Posterior vena cava (tissue), 2 donors: ENCODE data around the gene SURF2. TPM values are rescaled to one million over a fixed set of nuclear protein-coding genes. Genes with fewer than 3 reads are reported as not detected.
"Not testable (repeated sequence)": the region's sequence is repeated elsewhere in the genome, so short reads cannot be mapped to it uniquely, and the experiment has no call there.

Experiments
- DNase-seq: peaks from one replicate; pipeline ENCODE4 v3.0.0-alpha.2; 2020; ENCODE audit warnings: low spot score
- intact Hi-C, 2 donors: fragments of 100-400 bp; cut with DNase I; formaldehyde crosslinking; loops; one replicate each; pipeline versions ENCODE4 v1.14.1 to v1.14.2; 2022 to 2023
- total RNA-seq, 2 donors: library from RNA; stranded (reverse); fragmentation: NEBNext Ultra II Directional; extraction: Animal tissue kit (Norgen Biotek cat#: 25700); gene quantifications; one replicate each; pipeline ENCODE4 v1.2.1, GENCODE V29; 2021
- donor health status: DM: yes; HTN: yes; CAD: no.
- donor health status: DM: yes; HTN: yes; CAD: no.

The SURF2 gene
- total RNA-seq, 2 donors from 2014 or later = 11.8 to 12.0 TPM

DNA sequence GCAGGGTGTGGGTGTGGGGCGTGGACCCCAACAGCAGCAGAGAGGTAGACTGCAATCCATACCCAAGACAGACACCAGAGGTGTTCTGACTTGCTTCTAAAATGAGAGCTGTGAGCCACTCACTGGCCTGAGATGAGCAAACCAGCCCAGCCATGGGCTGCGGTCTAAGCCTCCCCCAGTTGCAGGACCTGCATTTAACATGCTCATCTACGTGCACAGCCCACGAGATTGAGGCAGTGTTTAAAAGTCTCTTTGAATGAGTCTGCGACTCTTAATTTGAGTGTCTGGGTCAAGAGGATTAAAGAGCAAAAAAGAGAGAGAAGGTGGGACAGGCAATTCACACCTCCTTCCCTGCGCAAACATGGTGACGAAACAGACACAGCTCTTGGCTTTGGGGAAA, 13.6 kb downstream of the SURF2 start:
- intact Hi-C loops = no loop called here
- no peak for DNase-seq

DNA sequence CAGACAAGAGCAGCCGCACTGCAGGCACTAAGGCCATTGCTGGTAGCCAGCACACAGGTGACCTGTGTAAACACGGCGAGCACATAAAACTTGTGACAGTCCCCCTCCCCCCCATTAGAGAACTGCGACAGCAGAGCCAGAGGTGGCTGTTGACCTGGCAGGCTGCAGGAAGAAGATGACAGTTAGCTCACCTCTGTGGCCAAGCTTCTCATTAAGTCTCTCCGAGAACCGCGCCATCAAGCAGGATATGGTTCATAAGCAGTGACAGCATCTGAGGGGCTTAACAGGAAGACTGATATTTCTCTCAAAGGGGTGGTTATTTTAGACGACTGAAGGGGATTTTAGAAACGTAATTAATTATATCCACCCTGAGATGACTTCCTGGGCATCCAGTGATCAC, 14.3 kb downstream of the SURF2 start:
- intact Hi-C loops = no loop called here
- no peak for DNase-seq

DNA sequence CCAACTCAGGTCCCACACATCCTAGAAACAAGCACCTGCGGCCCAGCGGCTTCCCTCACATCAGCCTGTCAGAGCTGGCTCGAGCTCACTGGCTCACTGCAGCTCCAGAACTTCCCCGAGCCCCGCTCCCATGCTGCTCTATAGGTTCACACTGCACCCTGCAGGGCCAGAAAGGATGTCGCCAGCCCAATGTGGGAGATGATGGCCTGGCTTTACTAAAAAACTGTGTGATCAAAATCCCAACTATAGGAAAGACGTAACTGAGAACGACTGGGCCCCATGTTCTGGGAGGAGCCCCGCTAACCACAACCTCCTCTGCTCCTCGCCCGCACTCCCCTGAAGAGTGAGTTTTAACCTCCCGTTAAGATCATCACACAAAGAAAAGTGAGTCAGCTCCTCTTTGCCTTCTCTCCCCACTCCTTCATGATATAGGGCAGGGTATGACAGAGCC, 14.9 kb downstream of the SURF2 start:
- intact Hi-C loops = no loop called here
- no peak for DNase-seq

DNA sequence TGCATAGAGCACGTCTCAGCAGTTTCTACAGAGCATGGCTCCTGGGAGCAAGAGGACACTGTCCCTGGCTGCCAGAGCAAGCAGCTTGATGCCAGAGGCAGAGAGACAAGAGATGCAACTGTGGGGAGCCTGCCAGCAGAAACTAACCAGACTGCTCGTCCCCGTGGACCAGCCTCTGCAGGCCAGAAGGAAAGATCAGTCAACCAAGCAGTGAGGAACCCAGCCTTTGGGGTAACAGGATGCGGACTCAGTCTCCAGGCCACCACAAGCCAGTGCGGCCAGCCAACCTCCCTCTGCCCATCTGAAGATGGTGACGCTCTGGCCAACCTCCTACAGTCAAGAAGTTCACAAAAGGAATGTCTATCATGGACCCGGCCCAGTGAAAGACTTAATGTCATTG, 15.8 kb downstream of the SURF2 start:
- no peak for DNase-seq
- intact Hi-C loops = no loop called here

DNA sequence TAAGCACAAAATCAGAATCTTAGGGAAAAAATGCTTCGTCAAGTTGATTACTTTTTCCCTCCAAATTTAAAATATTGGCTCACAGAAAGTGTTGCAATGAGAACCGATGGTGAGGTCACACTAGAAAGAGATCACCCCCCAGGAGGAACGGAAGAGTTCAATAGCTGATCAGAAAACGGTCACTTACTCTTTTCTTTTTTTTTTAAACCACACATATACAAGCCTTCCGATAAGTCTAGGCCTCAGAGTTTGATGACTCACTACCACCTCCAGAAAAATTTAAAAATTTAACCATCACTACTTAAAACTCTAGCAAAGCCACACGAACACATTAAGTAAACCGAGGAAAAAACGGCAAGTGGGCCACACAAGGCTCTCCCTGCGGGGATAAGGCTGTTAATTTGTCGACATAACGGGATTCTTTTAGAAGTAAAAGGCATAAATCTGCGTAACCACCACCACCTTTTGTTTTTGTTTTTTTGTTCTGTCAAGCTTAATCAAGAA, 18.3 kb downstream of the SURF2 start:
- no peak for DNase-seq
- intact Hi-C loops = no loop called here

DNA sequence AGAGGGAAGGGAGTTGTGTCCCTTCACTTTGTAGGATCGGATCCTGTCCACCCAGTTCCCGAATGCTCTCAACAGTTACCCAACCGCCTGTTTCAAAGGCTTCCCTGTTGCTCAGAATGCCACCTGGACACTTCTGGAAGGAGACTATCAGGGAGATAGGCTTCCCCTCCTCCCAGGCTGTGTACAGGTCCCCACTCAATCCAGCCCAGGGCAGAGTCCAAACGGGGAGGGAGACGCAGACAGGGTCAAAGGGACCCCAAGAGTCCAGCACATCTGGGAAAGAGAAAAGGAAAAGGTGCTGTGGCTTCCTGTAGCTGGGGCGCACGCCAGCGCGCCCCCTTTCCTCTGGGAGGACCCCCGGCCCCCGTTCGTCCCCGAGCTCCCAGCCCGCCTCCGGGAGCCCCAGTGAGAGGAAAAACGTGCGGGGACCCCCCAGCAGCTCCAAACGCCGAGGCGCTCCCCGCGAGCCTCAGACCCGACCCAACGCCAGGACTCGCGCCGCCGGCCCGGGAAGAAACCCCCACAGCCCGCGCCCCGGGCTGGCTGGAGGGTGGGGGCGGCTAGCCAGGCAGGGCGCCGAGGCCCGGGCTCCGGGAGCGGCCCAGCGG, 18.9 kb downstream of the SURF2 start:
- intact Hi-C loops = no loop called here
- no peak for DNase-seq

DNA sequence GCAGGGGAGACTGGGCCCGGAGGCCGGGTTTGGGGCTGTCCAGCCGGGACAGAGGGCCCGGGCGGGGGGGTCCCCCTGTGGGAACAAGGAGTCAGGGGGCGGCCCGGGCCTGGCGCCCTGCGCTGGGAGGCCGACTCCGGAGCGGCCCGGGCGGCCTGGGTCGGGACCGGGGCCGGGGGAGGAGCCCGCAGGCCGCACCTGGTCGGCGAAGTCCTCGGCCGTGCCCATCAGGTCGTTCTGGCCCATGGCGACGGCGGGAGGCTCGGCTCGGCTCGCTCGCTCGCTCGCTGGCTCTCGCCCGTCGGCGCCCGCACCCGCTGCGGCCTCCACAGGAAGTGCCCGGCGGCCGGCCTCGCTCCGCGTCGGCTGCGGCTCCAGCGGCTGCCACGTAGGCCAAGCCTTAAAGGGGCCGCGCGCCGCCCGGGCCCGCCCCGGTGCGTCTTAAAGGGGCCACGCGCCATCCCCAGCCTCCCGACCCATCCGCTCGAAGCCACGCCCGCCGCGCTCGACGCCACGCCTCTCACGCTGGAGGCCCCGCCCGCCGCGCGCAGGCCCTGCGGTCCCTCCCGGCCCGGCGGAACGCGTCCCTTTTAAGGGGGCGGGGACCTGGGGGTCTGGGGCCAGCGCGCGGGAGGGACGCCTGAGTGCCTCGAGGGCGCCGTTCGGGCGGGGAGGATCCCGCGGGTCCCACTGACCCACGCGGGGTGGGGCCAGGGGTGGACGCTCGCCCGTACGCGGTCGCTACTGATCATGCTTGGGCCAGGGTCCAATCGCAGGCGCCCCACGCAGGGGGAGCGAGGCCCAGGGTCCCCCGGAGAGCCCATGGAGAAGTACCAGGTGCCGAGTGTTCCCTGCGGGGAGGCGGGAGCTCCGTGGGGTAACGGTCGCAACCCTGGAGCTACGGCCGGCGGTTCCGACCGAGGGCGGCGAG, 19.6 kb downstream of the SURF2 start, which contains the start of the genes STKLD1 and SURF4:
Gene STKLD1, plus strand, starts transcription at position 643 of the 931 bp plus-strand sequence. Its CDS starts 108 bp downstream, at position 751.
Gene SURF4, minus strand, starts transcription at position 337 of the 931 bp plus-strand sequence. Its CDS starts 91 bp downstream, at position 246.
- DNase-seq = peak; percentile 99
- intact Hi-C loops = no loop called here

DNA sequence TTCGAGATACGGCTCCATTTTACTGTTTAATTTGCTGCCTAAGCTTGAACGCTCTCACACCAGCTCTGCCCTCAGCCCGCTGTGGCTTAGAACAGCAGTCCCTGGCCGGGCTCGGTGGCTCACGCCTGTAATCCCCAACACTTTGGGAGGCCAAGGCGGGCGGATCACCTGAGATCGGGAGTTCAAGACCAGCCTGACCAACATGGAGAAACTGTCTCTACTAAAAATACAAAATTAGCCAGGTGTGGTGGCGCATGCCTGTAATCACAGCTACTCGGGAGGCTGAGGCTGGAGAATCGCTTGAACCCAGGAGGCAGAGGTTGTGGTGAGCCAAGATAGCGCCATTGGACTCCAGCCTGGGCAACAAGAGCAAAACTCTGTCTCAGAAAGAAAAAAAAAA, 20.9 kb downstream of the SURF2 start:
- DNase-seq, intact Hi-C loops: not testable (repeated sequence)

DNA sequence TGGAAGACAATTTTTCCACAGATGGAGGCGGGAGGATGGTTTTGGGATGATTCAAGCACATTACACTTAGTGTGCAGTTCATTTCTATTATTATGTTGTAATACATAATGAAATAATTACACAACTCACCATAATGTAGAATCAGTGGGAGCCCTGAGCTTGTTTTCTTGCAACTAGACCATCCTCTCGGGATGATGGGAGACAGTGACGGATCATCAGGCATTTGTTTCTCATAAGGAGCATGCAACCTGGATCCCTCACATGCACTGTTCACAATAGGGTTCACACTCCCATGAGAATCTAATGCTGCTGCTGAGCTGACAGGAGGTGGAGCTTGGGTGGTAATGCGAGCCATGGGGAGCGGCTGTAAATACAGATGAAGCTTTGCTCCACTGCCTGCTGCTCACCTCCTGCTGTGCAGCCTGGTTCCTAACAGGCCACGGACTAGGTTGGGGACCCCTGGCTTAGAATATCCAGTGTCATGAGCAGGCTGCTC, 21.4 kb downstream of the SURF2 start:
- intact Hi-C loops = no loop called here
- DNase-seq = no peak

DNA sequence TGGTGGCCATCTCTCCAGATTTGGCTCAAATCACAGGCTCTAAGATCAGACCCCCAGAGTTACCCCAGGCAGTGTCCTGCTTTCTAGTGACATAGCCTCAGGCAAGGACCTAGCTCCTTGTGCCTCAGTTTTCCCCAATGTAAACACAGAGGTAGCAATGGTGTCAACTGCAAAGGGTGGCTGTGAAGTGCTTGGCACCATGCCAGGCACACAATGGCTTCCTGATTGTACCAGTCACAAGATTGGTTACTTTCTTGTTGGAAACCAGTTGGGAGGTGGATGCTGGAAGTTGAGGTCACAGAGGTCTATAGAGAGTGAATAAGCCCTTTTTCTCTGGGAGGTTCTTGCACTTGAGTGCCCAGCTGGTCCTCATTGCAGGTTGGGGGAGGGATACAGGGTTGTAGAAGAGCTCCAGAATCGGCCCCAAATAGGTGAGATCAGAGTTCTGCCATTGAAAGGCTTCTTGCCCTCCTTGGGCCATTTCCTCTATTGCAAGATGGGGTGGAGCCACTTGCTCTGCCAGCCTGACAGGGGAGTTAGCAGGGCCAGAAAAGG, 22.1 kb downstream of the SURF2 start:
- intact Hi-C loops = no loop called here
- no peak for DNase-seq

DNA sequence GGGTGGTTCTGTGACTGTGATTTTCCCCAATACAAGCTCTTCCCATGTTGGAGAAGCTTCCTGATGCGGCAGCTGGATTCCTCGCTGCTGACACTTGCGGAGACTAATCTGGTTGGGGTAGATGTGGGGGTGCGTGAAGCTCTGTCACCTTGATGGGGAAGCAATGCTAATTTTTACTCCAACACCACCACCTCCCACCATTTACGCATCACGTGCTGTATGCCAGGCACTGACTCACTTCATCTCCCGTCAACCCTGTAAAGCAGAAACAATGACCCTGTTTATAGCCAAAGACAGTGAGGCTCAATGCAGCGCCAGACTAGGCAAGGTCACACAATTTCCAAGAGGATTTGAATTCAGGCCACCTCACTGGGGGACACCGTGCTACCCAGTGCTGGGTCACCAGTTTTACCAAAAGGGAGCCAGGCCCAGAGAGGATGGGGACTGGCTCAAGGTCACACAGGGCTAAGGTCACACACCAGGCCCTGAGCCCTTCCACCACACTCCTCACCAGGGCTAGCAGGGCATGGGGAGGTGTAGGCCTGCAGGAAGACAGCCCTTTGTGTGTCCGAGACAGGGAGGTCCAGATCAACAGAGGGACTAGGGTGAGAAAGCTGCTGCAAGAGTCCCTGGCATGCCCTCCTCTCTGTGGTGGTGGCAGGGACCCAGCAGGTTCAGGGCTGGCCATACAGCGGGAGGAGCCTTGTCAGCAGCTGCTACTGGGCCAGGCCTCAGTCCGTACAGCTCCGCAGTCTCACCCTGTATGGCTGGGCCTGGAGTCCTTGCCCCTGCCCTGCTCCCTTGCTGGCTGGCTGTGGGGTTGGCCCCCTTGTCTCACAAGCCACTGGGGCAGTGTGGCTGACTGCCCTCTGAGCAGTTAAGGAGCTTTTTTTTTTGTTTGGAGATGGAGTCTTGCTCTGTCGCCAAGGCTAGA, 23.1 kb downstream of the SURF2 start:
- intact Hi-C loops = no loop called here
- no peak for DNase-seq

DNA sequence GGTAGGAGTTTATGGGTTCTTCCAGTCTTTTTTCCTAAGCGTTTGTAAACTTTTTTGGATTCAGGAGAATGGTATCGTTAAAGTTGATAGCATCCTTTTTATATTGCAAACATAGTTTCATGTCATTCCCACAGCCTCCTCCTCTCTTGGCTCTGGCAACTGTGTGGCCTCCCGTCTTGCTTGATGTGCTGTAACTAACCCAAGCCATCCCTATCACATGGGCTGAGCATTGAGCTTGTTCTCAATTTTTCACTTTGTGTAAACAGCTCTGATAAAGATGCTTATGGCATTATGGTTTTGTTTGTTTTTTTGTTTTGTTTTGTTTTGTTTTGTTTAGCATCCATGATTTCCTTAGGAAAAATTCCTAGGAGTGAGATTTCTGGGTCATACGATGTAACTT, 24.4 kb downstream of the SURF2 start:
- intact Hi-C loops = no loop called here
- DNase-seq = no peak

DNA sequence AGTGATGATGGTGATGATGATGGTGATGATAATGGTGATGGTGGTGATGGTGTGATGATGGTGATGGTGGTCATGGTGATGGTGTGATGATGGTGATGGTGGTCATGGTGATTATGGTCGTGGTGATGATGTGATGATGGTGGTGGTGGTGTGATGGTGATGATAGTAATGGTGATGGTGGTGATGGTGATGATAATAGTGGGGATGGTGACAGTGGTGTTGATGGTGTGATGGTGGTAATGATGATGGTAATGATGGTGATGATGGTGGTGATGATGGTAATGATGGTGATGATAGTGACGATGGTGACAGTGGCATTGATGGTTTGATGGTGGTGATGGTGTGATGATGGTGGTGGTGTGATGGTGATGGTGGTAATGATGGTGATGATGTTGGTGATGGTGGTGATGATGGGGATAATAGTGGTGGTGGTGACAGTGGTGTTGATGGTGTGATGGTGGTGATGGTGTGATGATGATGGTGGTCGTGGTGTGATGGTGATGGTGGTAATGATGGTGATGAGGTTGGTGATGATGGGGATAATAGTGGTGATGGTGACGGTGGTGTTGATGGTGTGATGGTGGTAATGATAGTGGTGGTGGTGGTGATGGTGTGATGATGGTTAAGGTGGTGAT, 26.3 kb downstream of the SURF2 start:
- intact Hi-C loops = no loop called here
- no peak for DNase-seq

DNA sequence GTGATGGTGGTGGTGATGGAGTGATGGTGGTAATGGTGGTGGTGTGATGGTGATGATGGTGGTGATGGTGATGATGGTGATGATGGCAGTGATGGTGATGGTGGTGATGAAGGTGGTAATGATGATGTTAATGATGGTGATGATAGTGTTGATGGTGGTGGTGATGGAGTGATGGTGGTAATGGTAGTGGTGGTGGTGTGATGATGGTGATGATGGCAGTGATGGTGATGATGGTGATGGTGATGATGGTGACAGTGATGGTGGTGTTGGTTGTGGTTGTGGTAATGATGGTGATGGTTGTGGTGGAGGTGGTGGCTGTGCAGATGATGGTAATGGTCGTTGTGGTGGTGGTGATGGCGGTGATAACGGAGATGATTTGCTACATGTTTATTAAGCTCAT, 27.1 kb downstream of the SURF2 start:
- intact Hi-C loops = no loop called here
- no peak for DNase-seq

DNA sequence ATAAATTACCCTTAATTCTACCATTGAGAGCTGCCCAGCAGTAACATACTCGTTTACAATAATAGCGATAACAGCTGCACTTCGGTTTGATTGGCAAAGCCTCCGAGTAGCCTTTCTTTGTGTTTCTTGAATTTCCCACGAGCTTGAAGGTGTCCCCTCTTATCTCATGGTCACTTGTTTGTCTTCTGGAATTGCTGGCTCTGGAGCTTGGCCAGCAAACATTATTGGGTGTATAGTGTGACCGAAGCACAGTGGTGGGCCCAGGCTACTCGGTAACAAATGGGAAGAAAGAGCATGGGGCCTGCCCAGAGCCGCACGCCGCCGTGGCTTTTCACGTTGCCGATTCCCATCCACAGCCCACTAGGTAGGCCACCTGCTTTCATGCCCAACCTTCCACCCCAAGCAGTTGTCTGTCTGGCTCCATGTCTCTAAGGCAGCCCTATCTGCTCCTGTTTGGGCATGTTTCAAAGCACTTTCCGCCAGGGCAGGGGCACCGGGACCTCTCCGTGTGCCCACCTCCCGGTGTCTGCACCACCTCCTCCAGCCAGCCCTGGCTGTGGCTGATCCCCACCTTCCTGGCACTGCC, 28.5 kb downstream of the SURF2 start:
- intact Hi-C loops = no loop called here
- no peak for DNase-seq

DNA sequence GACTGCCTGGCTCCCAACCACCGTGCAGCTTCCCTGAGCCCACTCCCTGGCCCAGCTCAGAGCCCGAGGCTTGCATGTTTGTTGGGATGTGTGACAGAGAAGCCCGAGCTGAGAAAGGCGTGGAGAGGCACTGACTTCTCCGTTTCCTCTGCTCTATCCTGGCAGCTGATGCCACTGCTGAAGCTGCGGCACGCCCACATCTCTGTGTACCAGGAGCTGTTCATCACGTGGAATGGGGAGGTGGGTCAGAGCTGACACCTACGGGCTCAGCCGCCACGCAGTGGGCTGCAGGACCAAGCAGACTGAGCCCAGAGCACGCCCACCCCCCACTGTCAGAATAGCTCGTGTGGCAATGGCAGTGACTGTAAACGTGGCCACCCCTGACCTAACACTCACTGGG, 29.1 kb downstream of the SURF2 start:
- intact Hi-C loops = no loop called here
- DNase-seq = no peak

DNA sequence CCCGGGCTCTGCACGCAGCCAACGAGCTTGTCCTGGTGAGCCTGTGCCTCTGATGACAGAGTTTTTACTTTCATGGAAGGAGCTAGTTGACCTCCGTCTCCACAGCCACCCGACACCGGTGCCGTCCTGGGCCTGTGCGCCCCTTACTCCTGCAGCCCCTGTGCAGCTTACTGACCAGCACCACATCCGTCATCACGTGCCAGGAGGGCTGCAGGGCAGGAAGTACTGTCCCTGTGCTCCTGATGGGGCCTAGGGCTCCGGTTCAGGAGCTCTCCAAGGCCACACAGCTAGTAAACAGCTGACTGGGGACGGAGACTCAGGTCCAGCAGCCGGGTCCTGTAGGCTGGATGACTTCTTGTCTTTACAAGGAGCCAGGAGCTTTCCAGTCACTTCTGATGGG, 30.0 kb downstream of the SURF2 start:
- DNase-seq = no peak
- intact Hi-C loops = no loop called here

DNA sequence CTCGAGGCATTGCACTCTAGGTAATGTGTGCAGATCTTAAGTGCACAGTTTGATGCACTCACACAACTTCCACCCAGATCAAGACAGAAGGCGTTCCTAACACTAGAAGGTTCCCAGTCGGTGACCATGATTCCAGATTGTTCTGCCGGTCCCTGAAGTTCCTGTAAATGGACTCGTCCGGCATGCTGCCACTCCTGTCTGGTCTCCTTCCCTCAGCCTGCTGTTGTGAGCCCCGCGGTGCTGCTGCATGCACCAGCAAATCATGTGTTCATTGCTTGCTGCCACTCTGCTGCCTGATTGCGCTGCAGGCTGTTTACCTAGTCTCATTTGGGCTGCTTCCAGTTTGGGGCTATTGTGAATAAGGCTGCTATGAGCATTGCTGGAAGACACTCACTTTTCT, 31.3 kb downstream of the SURF2 start:
- no peak for DNase-seq
- intact Hi-C loops = no loop called here
